A204.1 (cell line): ENCODE data around the gene POU2F3.

Experiments used
- FAIRE-seq: peaks from 2 replicates; lab custom pipeline; 2012; peaks lifted over from hg19 to GRCh38; lab: Jason Lieb, UNC

Gene POU2F3

GRCh38 chr11:120285256-120285655, 45.3 kb downstream of the POU2F3 start:
- no peak for FAIRE-seq

GRCh38 chr11:120288021-120288420, 48.1 kb downstream of the POU2F3 start:
- FAIRE-seq: no peak

DNA sequence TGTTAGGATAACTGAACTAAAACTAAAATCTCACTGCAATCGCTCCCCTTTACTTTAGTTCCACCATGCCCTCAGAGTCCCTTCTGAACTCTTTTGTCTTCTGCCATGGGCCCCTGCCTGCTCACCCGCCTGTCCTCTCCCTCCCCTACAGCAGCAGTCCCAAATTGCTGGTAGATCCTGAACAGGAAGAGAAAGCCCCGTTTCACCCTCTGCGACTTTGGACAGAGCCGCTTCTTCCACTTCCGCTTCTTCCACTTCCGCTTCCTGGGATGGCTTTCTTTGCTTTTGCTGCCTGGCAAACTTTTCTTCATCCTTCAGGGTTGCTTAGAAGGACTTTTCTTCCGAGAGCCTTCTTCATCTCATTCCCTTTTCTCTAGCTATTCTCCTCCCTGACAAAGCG, 49.5 kb downstream of the POU2F3 start:
- FAIRE-seq: no peak

GRCh38 chr11:120290956-120291355, 51.0 kb downstream of the POU2F3 start:
- FAIRE-seq: no peak

GRCh38 chr11:120293038-120293800, 53.3 kb downstream of the POU2F3 start:
- FAIRE-seq: no peak

DNA sequence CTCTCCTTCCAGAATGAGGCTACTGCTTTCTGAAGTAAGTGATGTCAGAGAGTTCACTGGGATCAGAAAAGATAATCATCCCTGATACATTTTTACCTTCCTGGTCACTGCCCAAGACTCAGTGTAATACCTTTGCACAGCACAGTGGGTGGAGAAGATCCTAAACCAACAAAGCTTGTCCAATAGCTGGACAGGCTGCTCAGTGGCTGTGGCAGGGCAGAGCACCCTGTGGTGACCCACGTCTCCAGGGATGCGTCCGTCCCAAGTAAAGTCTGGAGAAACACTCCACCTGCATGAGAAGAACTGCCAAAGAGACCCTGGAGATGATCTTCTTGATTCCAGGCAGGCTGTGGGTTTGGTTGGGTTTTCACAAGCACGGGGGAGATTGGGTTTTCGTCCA, 54.2 kb downstream of the POU2F3 start:
- no peak for FAIRE-seq

DNA sequence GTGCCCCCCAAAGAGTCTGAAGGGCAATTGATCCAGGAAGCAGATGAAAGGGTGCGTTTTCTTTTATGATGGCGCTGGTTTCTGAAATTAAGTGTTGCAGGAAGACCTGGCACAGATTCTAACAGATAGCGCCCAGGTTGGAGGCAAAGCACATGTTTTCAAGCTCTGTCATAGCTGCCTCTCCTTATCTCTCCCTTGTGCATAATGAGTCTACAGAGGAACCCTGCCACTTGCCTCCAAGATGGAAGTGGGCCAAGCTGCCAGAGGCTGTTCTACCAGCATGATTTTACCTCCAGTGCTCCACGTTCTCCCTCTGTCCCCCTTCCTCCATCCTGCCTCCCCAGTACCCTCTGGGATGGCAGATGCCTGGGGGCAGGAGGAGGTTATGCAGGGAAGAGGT, 55.2 kb downstream of the POU2F3 start:
- no peak for FAIRE-seq

DNA sequence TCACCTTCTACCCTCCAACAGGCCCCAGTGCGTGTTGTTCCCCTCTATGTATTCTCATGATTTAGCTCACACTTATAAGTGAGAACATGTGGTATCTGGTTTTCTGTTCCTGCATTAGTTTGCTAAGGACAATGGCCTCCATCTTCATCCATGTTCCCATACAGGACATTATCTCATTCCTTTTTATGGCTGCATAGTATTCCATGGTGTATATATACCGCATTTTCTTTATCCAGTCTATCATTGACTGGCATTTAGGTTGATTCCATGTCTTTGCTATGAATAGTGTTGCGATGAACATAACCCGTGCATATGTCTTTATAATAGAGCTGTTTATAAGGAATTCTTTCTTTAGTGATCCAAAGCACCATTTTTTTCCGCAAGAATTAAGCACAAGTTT, 56.6 kb downstream of the POU2F3 start:
- no peak for FAIRE-seq

DNA sequence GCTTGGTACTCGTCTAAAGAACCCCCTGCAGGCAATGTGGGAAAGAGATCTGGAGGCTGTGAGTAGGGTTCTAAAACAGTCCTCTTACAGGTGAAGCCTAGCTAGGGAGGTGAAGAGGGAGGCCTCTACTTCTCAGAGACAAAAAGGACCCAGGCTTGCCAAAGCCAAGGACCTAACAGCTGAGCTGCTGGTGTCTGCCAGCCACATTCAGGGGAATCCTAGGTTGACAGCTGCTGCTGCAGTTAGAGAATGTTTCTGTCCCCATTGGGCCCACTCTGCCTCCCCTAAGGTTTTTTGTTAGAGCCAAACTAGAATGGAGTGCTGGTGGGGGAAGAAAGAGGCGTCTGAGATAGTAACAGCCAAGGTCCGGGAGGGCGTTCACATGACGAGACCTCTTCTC, 58.5 kb downstream of the POU2F3 start:
- no peak for FAIRE-seq

DNA sequence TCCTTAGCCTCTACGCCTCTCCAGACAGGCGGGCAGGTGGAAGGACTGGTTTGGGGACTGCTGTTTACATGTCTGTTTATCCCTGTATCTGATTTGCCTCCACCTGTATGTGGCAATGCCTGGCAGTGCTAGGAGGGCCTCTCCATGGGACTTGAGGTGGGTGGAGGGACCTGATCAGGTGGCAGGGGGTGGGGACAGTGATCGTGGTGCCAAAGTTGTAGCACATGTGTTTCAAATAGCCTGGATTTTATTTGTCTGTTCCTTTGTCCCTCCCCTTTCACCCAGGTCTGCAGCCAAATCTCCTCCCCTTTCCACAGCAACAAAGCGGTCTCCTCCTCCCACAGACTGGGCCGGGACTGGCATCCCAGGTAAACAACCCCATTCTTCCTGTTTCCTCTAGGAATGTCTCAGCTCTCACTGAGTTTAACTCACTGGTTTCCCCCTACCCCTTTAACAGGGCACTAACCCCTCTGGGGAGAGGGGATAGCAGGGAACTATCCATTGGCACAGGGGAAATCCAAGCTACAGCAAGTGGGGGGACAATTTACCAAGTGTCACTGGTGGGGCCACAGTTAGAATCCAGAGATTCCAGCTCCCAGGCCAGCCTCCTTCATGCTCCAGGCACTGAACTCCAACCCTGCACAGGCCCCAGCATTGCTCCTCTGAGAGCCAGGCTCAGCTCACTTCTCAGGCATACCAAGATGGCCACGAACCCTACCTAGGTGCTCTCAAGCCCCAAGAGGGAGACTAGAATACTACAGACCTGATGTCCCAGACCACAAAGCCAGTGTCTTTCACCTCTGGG, 62.3 kb downstream of the POU2F3 start:
- no peak for FAIRE-seq

GRCh38 chr11:120303004-120303637, 63.2 kb downstream of the POU2F3 start:
- FAIRE-seq: peak; percentile 91

DNA sequence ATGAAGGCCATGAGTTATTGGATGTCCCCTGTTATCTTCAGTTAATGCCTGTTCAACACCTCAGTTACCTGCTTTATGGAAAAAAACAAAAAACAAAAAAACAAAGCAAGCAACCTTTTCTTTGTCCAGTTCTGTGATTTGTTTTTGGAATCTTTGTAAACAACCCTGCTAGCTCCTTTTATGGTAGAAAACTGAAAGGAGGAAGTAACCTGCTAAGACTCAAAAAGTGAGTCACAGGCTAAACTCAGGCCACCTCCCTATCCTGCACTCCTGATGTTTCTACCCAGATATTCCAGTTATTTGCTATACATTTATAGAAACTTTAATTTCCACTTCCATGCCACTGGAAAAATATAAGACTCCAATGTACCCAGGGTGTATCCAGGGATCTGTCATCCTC, 64.6 kb downstream of the POU2F3 start:
- no peak for FAIRE-seq

DNA sequence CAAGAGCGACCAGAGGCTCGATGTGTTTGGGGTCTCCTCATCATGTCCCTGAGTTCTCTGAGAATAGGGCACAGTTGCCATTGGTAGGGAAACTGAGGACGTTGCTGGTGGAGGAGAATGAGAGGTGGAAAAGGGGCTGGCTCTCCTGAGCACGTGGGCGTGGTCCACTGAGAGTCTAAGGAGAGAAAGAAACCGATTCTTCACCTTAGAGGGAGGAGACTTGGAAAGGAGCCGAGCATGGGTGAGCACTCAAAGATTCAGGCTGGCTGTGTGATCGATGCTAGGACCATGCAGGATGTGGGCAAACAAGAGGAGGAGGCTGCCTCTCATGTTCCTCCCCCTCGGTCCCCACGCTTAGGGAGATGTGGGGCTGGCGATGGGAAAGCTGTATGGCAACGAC, 65.3 kb downstream of the POU2F3 start:
- FAIRE-seq: no peak

DNA sequence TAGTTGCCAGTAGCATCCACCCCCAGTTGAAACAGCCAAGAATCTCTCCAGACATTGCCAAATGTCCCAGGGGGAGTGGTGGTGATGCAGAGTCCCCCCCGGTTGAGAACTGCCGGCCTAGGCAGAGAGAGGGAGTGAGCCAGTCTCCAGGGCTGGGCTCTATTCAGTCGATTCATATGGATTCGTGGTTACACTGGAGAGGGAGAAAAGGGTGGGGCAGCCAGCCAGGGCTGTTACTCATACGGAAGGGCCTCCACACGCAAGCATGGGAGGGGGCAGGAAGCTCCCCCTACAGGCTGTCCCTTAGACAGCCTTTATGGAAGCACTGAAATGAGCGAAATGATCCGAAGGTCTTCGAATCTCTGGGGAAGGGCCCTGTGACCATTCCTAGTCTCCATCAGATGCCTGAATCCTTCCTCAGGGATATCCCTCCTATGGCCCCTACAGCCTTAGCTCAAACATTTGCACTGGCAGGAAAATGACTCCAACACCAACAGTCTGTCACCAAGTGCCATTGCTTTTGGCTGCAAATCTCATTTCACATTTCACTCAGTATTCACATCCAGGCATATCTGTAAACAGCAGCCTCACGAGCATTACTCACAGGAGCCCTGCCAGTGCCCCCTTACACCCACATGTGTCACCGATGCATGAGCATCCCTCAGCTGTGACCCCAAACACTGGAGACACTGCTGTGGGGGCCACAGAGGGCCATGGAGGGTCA, 66.7 kb downstream of the POU2F3 start:
- FAIRE-seq: no peak

- FAIRE-seq: no peak
Measured at GRCh38 chr11:120307476-120307875, 67.5 kb downstream of the POU2F3 start.

DNA sequence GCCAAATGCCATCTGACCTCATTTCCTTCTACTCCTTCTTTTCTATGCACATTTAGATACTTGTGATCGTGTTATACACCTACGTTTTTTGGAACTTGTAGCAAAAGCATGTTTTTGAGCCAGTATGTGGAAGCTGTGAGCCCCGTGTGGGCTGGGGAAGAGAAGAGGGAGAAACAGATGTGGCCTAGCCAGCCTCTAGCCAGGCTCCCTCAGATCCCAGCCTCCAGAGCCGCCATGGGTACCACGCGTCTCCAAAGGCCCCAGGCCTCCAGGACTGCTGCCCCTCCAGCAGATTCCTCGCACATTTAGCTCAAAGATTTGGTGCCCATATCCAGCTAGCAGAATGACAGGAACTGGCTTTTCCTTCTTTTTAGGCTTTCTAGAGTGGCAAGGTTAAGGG, 68.1 kb downstream of the POU2F3 start:
- no peak for FAIRE-seq

GRCh38 chr11:120310870-120311269, 70.9 kb downstream of the POU2F3 start:
- FAIRE-seq: no peak

DNA sequence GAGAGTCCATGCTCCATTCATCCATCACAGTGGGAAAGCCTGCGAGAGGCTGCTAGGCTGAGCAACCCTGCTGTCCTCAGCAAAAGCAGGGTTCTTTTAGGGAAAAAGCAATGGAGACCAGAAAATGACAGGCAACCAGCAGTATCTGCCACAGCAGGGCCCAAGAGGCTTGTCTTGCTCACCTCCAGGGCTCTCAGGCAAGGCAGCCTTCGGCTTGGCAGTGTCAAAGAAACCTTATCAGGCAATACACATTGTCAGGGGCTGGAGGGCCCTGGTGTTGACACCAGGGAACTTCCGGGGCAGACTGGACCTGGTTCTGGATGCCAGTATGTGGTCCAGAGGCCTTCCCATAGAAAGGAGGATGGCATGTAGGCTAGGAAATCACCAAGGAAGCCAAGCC, 74.9 kb downstream of the POU2F3 start:
- no peak for FAIRE-seq

DNA sequence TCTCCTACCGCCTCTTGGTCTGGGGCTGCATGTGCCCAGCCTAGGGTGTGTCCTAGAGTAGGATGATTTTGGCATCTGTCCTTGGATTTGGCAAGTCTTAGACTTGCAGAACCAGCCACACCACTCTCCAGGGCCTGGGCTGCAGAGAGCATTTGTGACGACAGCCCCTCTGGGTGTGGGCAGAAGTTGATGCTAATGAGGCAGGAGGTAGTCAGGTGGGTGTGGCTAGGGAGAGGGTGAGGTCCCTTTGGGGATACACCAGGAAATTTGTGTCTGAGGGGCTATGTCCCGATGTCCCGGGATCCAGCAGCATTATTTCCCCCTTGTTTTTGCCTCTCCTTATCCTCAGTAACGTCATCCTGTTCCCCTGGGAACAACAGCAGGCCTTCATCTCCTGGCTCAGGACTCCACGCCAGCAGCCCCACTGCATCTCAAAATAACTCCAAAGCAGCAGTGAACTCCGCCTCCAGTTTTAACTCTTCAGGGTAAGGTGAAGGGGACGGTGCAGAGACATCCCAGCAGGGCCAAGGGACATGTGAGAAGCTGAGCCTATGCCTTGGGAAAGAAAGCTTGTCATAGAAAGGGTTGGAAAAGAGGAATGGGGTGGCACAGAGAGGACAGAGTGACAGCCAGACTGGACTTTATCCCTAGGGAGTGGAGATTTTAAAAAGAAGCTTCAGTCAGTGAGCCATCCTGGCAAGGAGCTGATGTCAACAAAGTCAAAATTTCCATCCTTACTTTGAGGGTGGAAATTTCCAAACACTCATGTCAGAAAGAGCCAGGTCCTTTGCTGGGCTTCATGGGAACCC, 77.1 kb downstream of the POU2F3 start:
- FAIRE-seq: no peak

- no peak for FAIRE-seq
Measured at GRCh38 chr11:120317689-120318480, 77.9 kb downstream of the POU2F3 start.

DNA sequence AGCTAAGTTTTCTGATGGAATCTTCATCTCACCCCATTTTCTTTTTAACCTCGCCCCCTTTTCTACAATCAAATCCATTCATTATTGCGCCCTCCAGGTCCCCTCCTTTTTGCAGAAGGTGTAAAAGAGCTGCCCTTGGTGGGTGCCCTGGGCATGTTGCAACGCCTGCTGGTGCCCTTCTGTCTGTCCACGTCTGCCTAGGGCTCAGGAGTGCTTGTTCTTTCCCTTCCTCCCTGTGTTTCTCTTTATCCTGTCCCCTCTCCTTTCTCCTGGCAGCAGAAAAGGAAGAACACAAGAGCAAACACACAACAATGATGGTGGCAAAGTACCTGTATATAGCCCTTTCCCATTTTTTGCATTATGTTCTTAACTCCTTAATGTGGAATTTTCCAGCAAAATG, 79.0 kb downstream of the POU2F3 start:
- no peak for FAIRE-seq
